NCI-H146 treated with DMSO at 0.1 percent for 48 hours (cell line): Measurements from ENCODE around the gene SLCO1B1.
"Not testable (repeated sequence)": the region's sequence is repeated elsewhere in the genome, so short reads cannot be mapped to it uniquely, and the experiment has no call there.

ENCODE experiments used
- DNase-seq: peaks from one replicate; lab custom pipeline; 2025; ENCODE audit not compliant: unreplicated experiment; lab: John Stamatoyannopoulos, UW

SLCO1B1 gene, protein sequence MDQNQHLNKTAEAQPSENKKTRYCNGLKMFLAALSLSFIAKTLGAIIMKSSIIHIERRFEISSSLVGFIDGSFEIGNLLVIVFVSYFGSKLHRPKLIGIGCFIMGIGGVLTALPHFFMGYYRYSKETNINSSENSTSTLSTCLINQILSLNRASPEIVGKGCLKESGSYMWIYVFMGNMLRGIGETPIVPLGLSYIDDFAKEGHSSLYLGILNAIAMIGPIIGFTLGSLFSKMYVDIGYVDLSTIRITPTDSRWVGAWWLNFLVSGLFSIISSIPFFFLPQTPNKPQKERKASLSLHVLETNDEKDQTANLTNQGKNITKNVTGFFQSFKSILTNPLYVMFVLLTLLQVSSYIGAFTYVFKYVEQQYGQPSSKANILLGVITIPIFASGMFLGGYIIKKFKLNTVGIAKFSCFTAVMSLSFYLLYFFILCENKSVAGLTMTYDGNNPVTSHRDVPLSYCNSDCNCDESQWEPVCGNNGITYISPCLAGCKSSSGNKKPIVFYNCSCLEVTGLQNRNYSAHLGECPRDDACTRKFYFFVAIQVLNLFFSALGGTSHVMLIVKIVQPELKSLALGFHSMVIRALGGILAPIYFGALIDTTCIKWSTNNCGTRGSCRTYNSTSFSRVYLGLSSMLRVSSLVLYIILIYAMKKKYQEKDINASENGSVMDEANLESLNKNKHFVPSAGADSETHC

GRCh38 chr12:21130998-21131397 is at the start of gene SLCO1B1:
SLCO1B1 (plus strand) TSS chr12:21131194; CDS start chr12:21141575, 10,381 bp downstream.
- DNase-seq = no peak

DNA sequence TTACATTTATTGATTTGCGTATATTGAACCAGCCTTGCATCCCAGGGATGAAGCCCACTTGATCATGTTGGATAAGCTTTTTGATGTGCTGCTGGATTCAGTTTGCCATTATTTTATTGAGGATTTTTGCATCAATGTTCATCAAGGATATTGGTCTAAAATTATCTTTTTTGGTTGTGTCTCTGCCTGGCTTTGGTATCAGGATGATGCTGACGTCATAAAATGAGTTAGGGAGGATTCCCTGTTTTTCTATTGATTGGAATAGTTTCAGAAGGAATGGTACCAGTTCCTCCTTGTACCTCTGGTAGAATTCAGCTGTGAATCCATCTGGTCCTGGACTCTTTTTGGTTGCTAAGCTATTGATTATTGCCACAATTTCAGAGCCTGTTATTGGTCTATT is 46.2 kb upstream of the SLCO1B1 start:
- DNase-seq = not testable (repeated sequence)

DNA sequence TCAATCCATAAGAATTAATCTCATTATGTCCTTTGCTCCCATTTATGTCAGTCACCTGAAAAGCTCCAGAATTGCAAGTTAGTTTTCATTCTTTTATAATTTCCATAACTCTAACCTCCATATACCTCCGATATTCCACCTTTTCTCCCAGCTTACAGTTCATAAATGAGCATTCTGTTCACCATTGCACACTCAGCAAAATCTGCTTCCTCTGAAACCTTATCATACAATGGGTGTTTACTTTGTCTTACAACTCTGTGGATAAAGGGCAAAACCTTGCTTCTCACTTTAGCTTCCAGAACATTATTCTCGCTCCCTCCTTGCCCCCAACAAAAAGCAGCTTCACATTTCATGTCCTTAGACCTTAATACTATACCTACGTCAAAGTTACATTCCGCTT is 19.3 kb upstream of the SLCO1B1 start:
- DNase-seq = no peak

- no peak for DNase-seq
Observed at GRCh38 chr12:21113266-21113665, 17.7 kb upstream of the SLCO1B1 start.

DNA sequence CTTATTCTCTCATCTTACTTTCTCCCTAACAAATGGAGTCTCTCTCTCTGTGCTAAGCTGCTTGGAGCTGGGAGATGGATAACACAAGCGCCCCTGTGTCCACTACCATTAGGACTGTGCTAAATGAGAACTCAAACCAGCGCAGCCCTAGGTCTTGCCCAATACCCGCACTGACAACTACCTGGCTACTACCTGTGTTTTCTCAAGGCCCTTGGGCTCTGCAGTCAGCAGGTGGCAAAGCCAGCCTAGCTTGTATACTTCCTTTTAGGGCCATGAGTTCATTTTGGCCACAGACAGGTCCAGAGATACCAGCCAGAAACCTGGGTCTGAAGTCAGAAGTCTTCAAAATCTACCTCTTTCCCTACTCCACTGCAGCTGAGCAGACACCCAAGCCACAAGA is 13.0 kb upstream of the SLCO1B1 start:
- DNase-seq = no peak

- DNase-seq = no peak
Observed at GRCh38 chr12:21118760-21119159, 12.2 kb upstream of the SLCO1B1 start.

- no peak for DNase-seq
Observed at GRCh38 chr12:21129351-21129750, 1.6 kb upstream of the SLCO1B1 start.

- DNase-seq = no peak
Observed at GRCh38 chr12:21129906-21130305, 1.1 kb upstream of the SLCO1B1 start.

GRCh38 chr12:21137318-21137999 is 6.5 kb downstream of the SLCO1B1 start:
- not testable (repeated sequence) for DNase-seq

- DNase-seq = no peak
Observed at GRCh38 chr12:21138016-21138415, 7.0 kb downstream of the SLCO1B1 start.

- DNase-seq = no peak
Observed at GRCh38 chr12:21144309-21144708, 13.3 kb downstream of the SLCO1B1 start.

DNA sequence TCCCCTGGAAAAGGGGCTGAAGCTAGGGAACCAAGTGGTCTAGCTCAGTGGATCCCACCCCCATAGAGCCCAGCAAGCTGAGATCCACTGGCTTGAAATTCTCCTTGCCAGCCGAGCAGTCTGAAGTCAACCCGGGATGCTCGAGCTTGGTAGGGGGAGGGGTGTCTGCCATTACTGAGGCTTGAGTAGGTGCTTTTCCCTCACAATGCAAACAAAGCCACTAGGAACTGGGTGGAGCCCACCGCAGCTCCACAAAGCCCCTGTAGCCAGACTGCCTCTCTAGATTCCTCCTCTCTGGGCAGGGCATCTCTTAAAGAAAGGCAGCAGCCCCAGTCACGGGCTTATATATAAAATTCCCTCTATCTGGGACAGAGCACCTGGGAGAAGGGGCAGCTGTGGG is 18.9 kb downstream of the SLCO1B1 start:
- not testable (repeated sequence) for DNase-seq

GRCh38 chr12:21151184-21151583 is 20.2 kb downstream of the SLCO1B1 start:
- DNase-seq = no peak

- no peak for DNase-seq
Observed at GRCh38 chr12:21155522-21156351, 24.7 kb downstream of the SLCO1B1 start.

DNA sequence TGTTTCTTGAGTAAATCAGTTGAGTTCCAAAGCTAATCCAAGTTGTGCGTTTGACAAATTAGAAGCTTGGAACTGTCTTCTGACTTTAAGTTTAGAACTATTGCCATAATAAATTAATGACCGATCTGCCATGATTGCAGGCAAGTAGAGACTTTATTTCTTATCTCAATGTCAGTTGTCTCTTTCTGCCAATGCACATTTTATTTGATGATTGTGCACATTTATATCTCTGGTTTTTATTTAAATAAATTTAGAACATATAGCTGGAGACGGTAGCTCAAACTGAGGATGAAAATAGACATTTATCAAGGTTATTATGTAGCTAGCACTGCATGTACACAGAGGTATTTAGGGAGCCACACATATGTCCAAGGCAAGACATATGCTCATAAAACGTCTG is 34.1 kb downstream of the SLCO1B1 start:
- DNase-seq = no peak

- peak; percentile 49 for DNase-seq
Observed at GRCh38 chr12:21169878-21170472, 39.0 kb downstream of the SLCO1B1 start.

- no peak for DNase-seq
Observed at GRCh38 chr12:21172079-21172478, 41.1 kb downstream of the SLCO1B1 start.

- DNase-seq = no peak
Observed at GRCh38 chr12:21183721-21184275, 52.8 kb downstream of the SLCO1B1 start.

GRCh38 chr12:21190016-21190415 is 59.0 kb downstream of the SLCO1B1 start:
- no peak for DNase-seq

- not testable (repeated sequence) for DNase-seq
Observed at GRCh38 chr12:21214433-21214832, 83.4 kb downstream of the SLCO1B1 start.
